ENCODE measurements around the gene TULP4. TPM values are rescaled to one million over a fixed set of nuclear protein-coding genes. Genes with fewer than 3 reads are reported as not detected.
A peak's percentile ranks its signal among the peaks of the same experiment; 100 is the strongest.

Gene TULP4
- total RNA-seq, 1 donor from 2014 or later = 104 TPM

GRCh38 chr6:158505194-158505593, 192.9 kb downstream of the TULP4 start:
- ATAC-seq (no peak), DNase-seq (no peak)
- intact Hi-C loops (cut with DNase I) = no loop called here
- Histone ChIP-seq H3K27ac (no peak overlapping the region), H3K36me3 (peaks cover 35% of the 10 kb centered on the region), H3K27me3 (ENCODE audit: low read depth) (no peaks in the 10 kb centered on the region), H3K9me3 (no peaks in the 10 kb centered on the region), H3K4me3 (no peak overlapping the region), H3K4me1 (no peaks in the 10 kb centered on the region)
- no peak for TF ChIP-seq CTCF (IDR thresholded peaks at IDR 0.05)

GRCh38 chr6:158506601-158507000, 194.3 kb downstream of the TULP4 start:
- intact Hi-C loops (cut with DNase I) = no loop called here
- H3K27ac ChIP-seq = no peak overlapping the region
- H3K27me3 ChIP-seq (ENCODE audit: low read depth) = no peaks in the 10 kb centered on the region
- H3K4me3 ChIP-seq = no peak overlapping the region
- ATAC-seq = no peak
- H3K4me1 ChIP-seq = no peaks in the 10 kb centered on the region
- H3K36me3 ChIP-seq = peaks cover 22% of the 10 kb centered on the region
- H3K9me3 ChIP-seq = no peaks in the 10 kb centered on the region
- no peak for DNase-seq
- TF ChIP-seq CTCF (IDR thresholded peaks at IDR 0.05) = peak; percentile 14

GRCh38 chr6:158507174-158507573, 194.9 kb downstream of the TULP4 start:
- no peaks in the 10 kb centered on the region for H3K27me3 ChIP-seq (ENCODE audit: low read depth)
- DNase-seq (no peak), ATAC-seq (no peak)
- no peak for TF ChIP-seq CTCF (IDR thresholded peaks at IDR 0.05)
- no peak overlapping the region for H3K4me3 ChIP-seq
- no peak overlapping the region for H3K27ac ChIP-seq
- H3K9me3 ChIP-seq = no peaks in the 10 kb centered on the region
- peaks cover 18% of the 10 kb centered on the region for H3K36me3 ChIP-seq
- no peaks in the 10 kb centered on the region for H3K4me1 ChIP-seq
- intact Hi-C loops (cut with DNase I) = no loop called here

GRCh38 chr6:158508450-158508849, 196.2 kb downstream of the TULP4 start:
- H3K36me3 ChIP-seq = peaks cover 11% of the 10 kb centered on the region
- H3K27me3 ChIP-seq (ENCODE audit: low read depth) = no peaks in the 10 kb centered on the region
- intact Hi-C loops (cut with DNase I) = no loop called here
- no peaks in the 10 kb centered on the region for H3K4me1 ChIP-seq
- H3K27ac ChIP-seq = no peak overlapping the region
- ATAC-seq = no peak
- TF ChIP-seq CTCF (IDR thresholded peaks at IDR 0.05) = no peak
- H3K9me3 ChIP-seq = no peaks in the 10 kb centered on the region
- DNase-seq = no peak
- H3K4me3 ChIP-seq = no peak overlapping the region

- intact Hi-C loops (cut with DNase I) = no loop called here
- H3K4me1 ChIP-seq = no peaks in the 10 kb centered on the region
- H3K36me3 ChIP-seq = peaks cover 11% of the 10 kb centered on the region
- no peak overlapping the region for H3K4me3 ChIP-seq
- no peak for TF ChIP-seq CTCF (IDR thresholded peaks at IDR 0.05)
- H3K9me3 ChIP-seq = no peaks in the 10 kb centered on the region
- H3K27me3 ChIP-seq (ENCODE audit: low read depth) = no peaks in the 10 kb centered on the region
- no peak for DNase-seq
- H3K27ac ChIP-seq = no peak overlapping the region
- no peak for ATAC-seq
Measured at GRCh38 chr6:158509465-158509864, 197.2 kb downstream of the TULP4 start.

- Histone ChIP-seq H3K9me3 (no peaks in the 10 kb centered on the region), H3K27ac (no peak overlapping the region), H3K4me1 (peaks cover 1% of the 10 kb centered on the region), H3K27me3 (ENCODE audit: low read depth) (peaks cover 21% of the 10 kb centered on the region), H3K4me3 (no peak overlapping the region), H3K36me3 (no peaks in the 10 kb centered on the region)
- TF ChIP-seq CTCF (IDR thresholded peaks at IDR 0.05) = no peak
- ATAC-seq = no peak
- no peak for DNase-seq
- intact Hi-C loops (cut with DNase I) = no loop called here
Measured at GRCh38 chr6:158512809-158513208, 200.5 kb downstream of the TULP4 start.
